HepG2 (cell line): Measurements from ENCODE around the gene RREB1. TPM values are rescaled to one million over a fixed set of nuclear protein-coding genes. Genes with fewer than 3 reads are reported as not detected.

ENCODE experiments used
- CBX2 ChIP-seq, 2 experiments: fragments of 200-600 bp in 1 of 2; sonication (generic); formaldehyde crosslinking in 1 of 2; IDR thresholded peaks; 2 replicates each; pipeline versions ENCODE4 v1.7.0 to v1.8.1; 2018 to 2022; ENCODE audit warnings: low read depth in 2 of 2, low read length in 1 of 2, mild to moderate bottlenecking in 1 of 2, missing genetic modification reagents in 1 of 2
- CHD4 ChIP-seq: fragments of 200-600 bp; sonication (generic); IDR thresholded peaks from 2 replicates; pipeline ENCODE4 v1.7.0; 2017; ENCODE audit warnings: mild to moderate bottlenecking, low read length, borderline replicate concordance
- DDIT3 ChIP-seq: sonication (generic); formaldehyde crosslinking; IDR thresholded peaks from 2 replicates; pipeline ENCODE4 v1.4.0; 2020; ENCODE audit warnings: mild to moderate bottlenecking, missing genetic modification reagents
- DRAP1 ChIP-seq: IDR thresholded peaks from 2 replicates; pipeline ENCODE4 v1.6.1; 2016; ENCODE audit warnings: missing genetic modification reagents, missing compliant biosample characterization
- DZIP1 ChIP-seq: sonication (generic); formaldehyde crosslinking; IDR thresholded peaks from 2 replicates; pipeline ENCODE4 v1.5.0; 2020; ENCODE audit warnings: mild to moderate bottlenecking, missing genetic modification reagents
- GFI1 ChIP-seq: sonication (generic); formaldehyde crosslinking; IDR thresholded peaks from 2 replicates; pipeline ENCODE4 v1.5.0; 2020; ENCODE audit warnings: missing genetic modification reagents, mild to moderate bottlenecking, borderline replicate concordance
- MED1 ChIP-seq: sonication (generic); formaldehyde crosslinking; IDR thresholded peaks from 2 replicates; pipeline ENCODE4 v1.4.0; 2020; ENCODE audit warnings: missing genetic modification reagents
- MIXL1 ChIP-seq: IDR thresholded peaks from 2 replicates; pipeline ENCODE4 v1.6.1; 2016
- PHF21A ChIP-seq: sonication (generic); formaldehyde crosslinking; IDR thresholded peaks from 2 replicates; pipeline ENCODE4 v1.5.0; 2020; ENCODE audit warnings: mild to moderate bottlenecking, missing genetic modification reagents
- RNF2 ChIP-seq: fragments of 450-650 bp; conservative IDR thresholded peaks from 2 replicates; pipeline ENCODE4 v1.6.1; 2016; ENCODE audit warnings: low read depth
- TRIM24 ChIP-seq: sonication (generic); formaldehyde crosslinking; IDR thresholded peaks from 2 replicates; pipeline ENCODE4 v1.8.0; 2022; ENCODE audit warnings: mild to moderate bottlenecking, missing genetic modification reagents
- XRCC5 ChIP-seq: fragments of 200-400 bp; formaldehyde crosslinking; optimal IDR thresholded peaks from 2 replicates; pipeline ENCODE3; 2017; ENCODE audit warnings: mild to moderate bottlenecking, low read length
- ZC3H13 ChIP-seq: sonication (generic); formaldehyde crosslinking; IDR thresholded peaks from 2 replicates; pipeline ENCODE4 v1.8.1; 2023; ENCODE audit warnings: mild to moderate bottlenecking, missing genetic modification reagents, moderate library complexity
- ZMYM2 ChIP-seq: sonication (generic); formaldehyde crosslinking; IDR thresholded peaks from 2 replicates; pipeline ENCODE4 v1.8.0; 2022; ENCODE audit warnings: mild to moderate bottlenecking, missing genetic modification reagents
- ZMYM4 ChIP-seq: sonication (generic); formaldehyde crosslinking; IDR thresholded peaks from 2 replicates; pipeline ENCODE4 v1.8.1; 2023; ENCODE audit warnings: mild to moderate bottlenecking, missing genetic modification reagents
- polyA plus RNA-seq, 8 experiments: library from polyadenylated mRNA; depleted of rRNA in 3 of 8; stranded (reverse) in 7 of 8; unstranded in 1 of 8; fragments of >200 nt; fragmentation: Illumina TruSeq in 4 of 8; extraction: Trizol in 4 of 8; gene quantifications; 2 replicates each; pipeline versions ENCODE4 v1.2.1 to v1.2.3, GENCODE V29; 2011 to 2016; ENCODE audit warnings: low read depth in 4 of 8, missing spikeins in 1 of 8, mixed read lengths in 1 of 8; ENCODE audit not compliant: insufficient read depth in 1 of 8
- total RNA-seq, 5 experiments: library from RNA; depleted of rRNA; stranded (reverse); fragments of >200 nt; fragmentation: Illumina TruSeq; extraction: Trizol; gene quantifications; 2 replicates each; pipeline ENCODE4 v1.2.3, GENCODE V29; 2016; ENCODE audit warnings: low read depth in 1 of 5
- TF ChIP-seq, protein P1 (sequence below): sonication (generic); formaldehyde crosslinking; IDR thresholded peaks from 2 replicates; pipeline ENCODE4 v1.5.1; 2020; ENCODE audit warnings: mild to moderate bottlenecking, missing genetic modification reagents, moderate library complexity
- TF ChIP-seq, protein P2 (sequence below): sonication (generic); formaldehyde crosslinking; IDR thresholded peaks from 2 replicates; pipeline ENCODE4 v1.5.1; 2020; ENCODE audit warnings: mild to moderate bottlenecking, missing genetic modification reagents

Gene RREB1
- total and polyA plus RNA-seq, 2 of the 13 experiments (the other 11 are each of a cell fraction or from before 2014, with no cell fraction given), result 6.1 to 23.2 TPM

GRCh38 chr6:7261032-7261841 is 153.5 kb downstream of the RREB1 start (continued):
- no peak for TF ChIP-seq CBX2 (IDR thresholded peaks at IDR 0.05; ENCODE audit: low read depth, low read length)
- peak; percentile 28; the same call in 1 of the 2 replicates for TF ChIP-seq CBX2 (CRISPR knock-in tag; IDR thresholded peaks at IDR 0.05; ENCODE audit: low read depth)
- TF ChIP-seq ZC3H13 (CRISPR knock-in tag), result 0 out of 2 replicates have a peak, but pooled peaks have one; percentile 20
- TF ChIP-seq DZIP1, result peak; percentile 95; the same call in 1 of the 2 replicates
- TF ChIP-seq CHD4, result no peak
- TF ChIP-seq PHF21A (CRISPR knock-in tag), result peak; percentile 99
- 0 out of 2 replicates have a peak, but pooled peaks have one; percentile 63 for TF ChIP-seq DDIT3 (CRISPR knock-in tag)
- TF ChIP-seq, protein P1, sequence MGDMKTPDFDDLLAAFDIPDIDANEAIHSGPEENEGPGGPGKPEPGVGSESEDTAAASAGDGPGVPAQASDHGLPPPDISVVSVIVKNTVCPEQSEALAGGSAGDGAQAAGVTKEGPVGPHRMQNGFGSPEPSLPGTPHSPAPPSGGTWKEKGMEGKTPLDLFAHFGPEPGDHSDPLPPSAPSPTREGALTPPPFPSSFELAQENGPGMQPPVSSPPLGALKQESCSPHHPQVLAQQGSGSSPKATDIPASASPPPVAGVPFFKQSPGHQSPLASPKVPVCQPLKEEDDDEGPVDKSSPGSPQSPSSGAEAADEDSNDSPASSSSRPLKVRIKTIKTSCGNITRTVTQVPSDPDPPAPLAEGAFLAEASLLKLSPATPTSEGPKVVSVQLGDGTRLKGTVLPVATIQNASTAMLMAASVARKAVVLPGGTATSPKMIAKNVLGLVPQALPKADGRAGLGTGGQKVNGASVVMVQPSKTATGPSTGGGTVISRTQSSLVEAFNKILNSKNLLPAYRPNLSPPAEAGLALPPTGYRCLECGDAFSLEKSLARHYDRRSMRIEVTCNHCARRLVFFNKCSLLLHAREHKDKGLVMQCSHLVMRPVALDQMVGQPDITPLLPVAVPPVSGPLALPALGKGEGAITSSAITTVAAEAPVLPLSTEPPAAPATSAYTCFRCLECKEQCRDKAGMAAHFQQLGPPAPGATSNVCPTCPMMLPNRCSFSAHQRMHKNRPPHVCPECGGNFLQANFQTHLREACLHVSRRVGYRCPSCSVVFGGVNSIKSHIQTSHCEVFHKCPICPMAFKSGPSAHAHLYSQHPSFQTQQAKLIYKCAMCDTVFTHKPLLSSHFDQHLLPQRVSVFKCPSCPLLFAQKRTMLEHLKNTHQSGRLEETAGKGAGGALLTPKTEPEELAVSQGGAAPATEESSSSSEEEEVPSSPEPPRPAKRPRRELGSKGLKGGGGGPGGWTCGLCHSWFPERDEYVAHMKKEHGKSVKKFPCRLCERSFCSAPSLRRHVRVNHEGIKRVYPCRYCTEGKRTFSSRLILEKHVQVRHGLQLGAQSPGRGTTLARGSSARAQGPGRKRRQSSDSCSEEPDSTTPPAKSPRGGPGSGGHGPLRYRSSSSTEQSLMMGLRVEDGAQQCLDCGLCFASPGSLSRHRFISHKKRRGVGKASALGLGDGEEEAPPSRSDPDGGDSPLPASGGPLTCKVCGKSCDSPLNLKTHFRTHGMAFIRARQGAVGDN (CRISPR knock-in tag), result peak; percentile 97
- TF ChIP-seq, protein P2, sequence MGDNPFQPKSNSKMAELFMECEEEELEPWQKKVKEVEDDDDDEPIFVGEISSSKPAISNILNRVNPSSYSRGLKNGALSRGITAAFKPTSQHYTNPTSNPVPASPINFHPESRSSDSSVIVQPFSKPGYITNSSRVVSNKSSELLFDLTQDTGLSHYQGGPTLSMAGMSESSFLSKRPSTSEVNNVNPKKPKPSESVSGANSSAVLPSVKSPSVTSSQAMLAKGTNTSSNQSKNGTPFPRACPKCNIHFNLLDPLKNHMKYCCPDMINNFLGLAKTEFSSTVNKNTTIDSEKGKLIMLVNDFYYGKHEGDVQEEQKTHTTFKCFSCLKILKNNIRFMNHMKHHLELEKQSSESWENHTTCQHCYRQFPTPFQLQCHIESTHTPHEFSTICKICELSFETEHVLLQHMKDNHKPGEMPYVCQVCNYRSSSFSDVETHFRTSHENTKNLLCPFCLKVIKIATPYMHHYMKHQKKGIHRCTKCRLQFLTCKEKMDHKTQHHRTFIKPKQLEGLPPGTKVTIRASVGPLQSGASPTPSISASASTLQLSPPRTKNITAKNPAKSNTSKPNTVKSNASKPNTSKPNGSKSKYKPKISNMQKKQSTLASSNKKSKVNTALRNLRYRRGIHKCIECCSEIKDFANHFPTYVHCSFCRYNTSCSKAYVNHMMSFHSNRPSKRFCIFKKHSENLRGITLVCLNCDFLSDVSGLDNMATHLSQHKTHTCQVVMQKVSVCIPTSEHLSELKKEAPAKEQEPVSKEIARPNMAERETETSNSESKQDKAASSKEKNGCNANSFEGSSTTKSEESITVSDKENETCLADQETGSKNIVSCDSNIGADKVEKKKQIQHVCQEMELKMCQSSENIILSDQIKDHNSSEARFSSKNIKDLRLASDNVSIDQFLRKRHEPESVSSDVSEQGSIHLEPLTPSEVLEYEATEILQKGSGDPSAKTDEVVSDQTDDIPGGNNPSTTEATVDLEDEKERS (CRISPR knock-in tag), result peak; percentile 43; the same call in 1 of the 2 replicates
- 0 out of 2 replicates have a peak, but pooled peaks have one; percentile 40 for TF ChIP-seq RNF2
- peak; percentile 94 for TF ChIP-seq XRCC5
- TF ChIP-seq TRIM24 (CRISPR knock-in tag), result no peak
- peak; percentile 83; the same call in 1 of the 2 replicates for TF ChIP-seq ZMYM4 (CRISPR knock-in tag)
- peak; percentile 74 for TF ChIP-seq MED1 (CRISPR knock-in tag)
- TF ChIP-seq MIXL1 (CRISPR knock-in tag), result peak; percentile 69
- TF ChIP-seq GFI1 (CRISPR knock-in tag), result peak; percentile 65; the same call in 1 of the 2 replicates
- TF ChIP-seq ZMYM2 (CRISPR knock-in tag), result peak; percentile 82; the same call in 1 of the 2 replicates
- TF ChIP-seq DRAP1 (CRISPR knock-in tag), result peak; percentile 90
